Fibroblast of the aortic adventitia (primary cell): ENCODE data around the gene AMDHD2. TPM values are rescaled to one million over a fixed set of nuclear protein-coding genes. Genes with fewer than 3 reads are reported as not detected.
"Not testable (repeated sequence)": the region's sequence is repeated elsewhere in the genome, so short reads cannot be mapped to it uniquely, and the experiment has no call there.

Experiments used
- DNase-seq: peaks from one replicate; pipeline ENCODE4 v3.0.0-alpha.2; 2010; ENCODE audit warnings: low read depth
- H3K4me3 ChIP-seq: 2 replicates; pipeline ENCODE4 v1.5.1; 2011; ENCODE audit warnings: low read depth, mild to moderate bottlenecking, control low read depth, low read length, moderate library complexity
- CTCF ChIP-seq: IDR thresholded peaks from 2 replicates; pipeline ENCODE4 v1.5.1; 2011; ENCODE audit warnings: mild to moderate bottlenecking, low read length, control low read depth, inconsistent platforms; ENCODE audit not compliant: insufficient read depth
- small RNA-seq: library from RNA; depleted of rRNA; stranded (forward); fragments of <200 nt; gene quantifications from one replicate; pipeline ENCODE3, GENCODE V24; 2012
- total RNA-seq: library from RNA; depleted of rRNA; stranded (reverse); fragments of >200 nt; gene quantifications from 2 replicates; pipeline ENCODE4 v1.2.3, GENCODE V29; 2012; ENCODE audit warnings: low replicate concordance

Gene AMDHD2
- total RNA-seq, 1 donor, result 59.9 TPM

GRCh38 chr16:2560798-2561133 lies 40.6 kb downstream of the AMDHD2 start:
- TF ChIP-seq CTCF, result peak; percentile 46
- not testable (repeated sequence) for DNase-seq, H3K4me3 ChIP-seq

GRCh38 chr16:2567506-2567905 lies 47.3 kb downstream of the AMDHD2 start:
- DNase-seq, H3K4me3 ChIP-seq: not testable (repeated sequence)

GRCh38 chr16:2568573-2568972 lies 48.4 kb downstream of the AMDHD2 start:
- DNase-seq, H3K4me3 ChIP-seq: not testable (repeated sequence)

- not testable (repeated sequence) for H3K4me3 ChIP-seq, DNase-seq
Observed at GRCh38 chr16:2572704-2573103, 52.5 kb downstream of the AMDHD2 start.

GRCh38 chr16:2575839-2576238 lies 55.7 kb downstream of the AMDHD2 start:
- H3K4me3 ChIP-seq, DNase-seq: not testable (repeated sequence)

- H3K4me3 ChIP-seq, DNase-seq: not testable (repeated sequence)
Observed at GRCh38 chr16:2577044-2577443, 56.9 kb downstream of the AMDHD2 start.

- H3K4me3 ChIP-seq, DNase-seq: not testable (repeated sequence)
Observed at GRCh38 chr16:2578905-2579304, 58.7 kb downstream of the AMDHD2 start.

GRCh38 chr16:2580143-2580542 lies 60.0 kb downstream of the AMDHD2 start:
- DNase-seq, H3K4me3 ChIP-seq: not testable (repeated sequence)

GRCh38 chr16:2580818-2581217 lies 60.6 kb downstream of the AMDHD2 start:
- H3K4me3 ChIP-seq, DNase-seq: not testable (repeated sequence)

Small RNA genes lying within 50 kb of the gene (small RNA-seq; reads per million reads assigned to genes)
- gene AC093525.1, result not detected
- gene MIR3178, result not detected

Other genes with a start within 250 kb of the AMDHD2 start
- 1.8 and 2.4 TPM in 2 replicates for gene ABCA3, start 179.6 kb upstream of the AMDHD2 start, total RNA-seq
- 2.2 and 21.1 TPM in 2 replicates for gene CCNF, start 90.9 kb upstream of the AMDHD2 start, total RNA-seq
- 1.9 and 11.7 TPM in 2 replicates for gene TEDC2, start 60.3 kb upstream of the AMDHD2 start, total RNA-seq
- 0.45 and 2.8 TPM in 2 replicates for gene NTN3, start 49.1 kb upstream of the AMDHD2 start, total RNA-seq
- gene TBC1D24, start 45.2 kb upstream of the AMDHD2 start, total RNA-seq, result 11.9 and 16.1 TPM in 2 replicates
- gene ATP6V0C, start 6.4 kb upstream of the AMDHD2 start, total RNA-seq, result 5.3 and 48.9 TPM in 2 replicates
- gene CEMP1, start 11.0 kb downstream of the AMDHD2 start, total RNA-seq, result not detected in 2 replicates
- 27.9 and 29.9 TPM in 2 replicates for gene PDPK1, start 17.6 kb downstream of the AMDHD2 start, total RNA-seq
- 14.1 and 16.4 TPM in 2 replicates for gene KCTD5, start 162.2 kb downstream of the AMDHD2 start, total RNA-seq
- gene PRSS27, start 199.9 kb downstream of the AMDHD2 start, total RNA-seq, result 0.65 and 1.3 TPM in 2 replicates
- 77.1 and 96.3 TPM in 2 replicates for gene SRRM2, start 232.3 kb downstream of the AMDHD2 start, total RNA-seq